HCT116 (cell line): ENCODE results near the gene ADARB2. TPM values are rescaled to one million over a fixed set of nuclear protein-coding genes. Genes with fewer than 3 reads are reported as not detected.
A peak's percentile ranks its signal among the peaks of the same experiment; 100 is the strongest.

Experiments
- ATAC-seq: fragments of 200-7000 bp; cut with Tn5 transposase; 2 replicates; pipeline ENCODE4 v1.9.1; 2020; ENCODE audit warnings: mild to moderate bottlenecking, moderate library complexity
- BruUV-seq: library from RNA; stranded (reverse); fragments of 400-500 nt; replicated peaks from 2 replicates; lab custom pipeline; 2021; lab: Mats Ljungman, UMichigan
- CTCF ChIA-PET: fragments of 300-600 bp; sonication (Branson Sonifier 250); formaldehyde crosslinking; loops from one replicate; lab custom pipeline; 2021; ENCODE audit warnings: antibody characterized with exemption; lab: Charles Lee
- POLR2A ChIA-PET: fragments of 300-600, 350-600 bp; sonication (Branson Sonifier 250); formaldehyde crosslinking; loops from one replicate; lab custom pipeline; 2021; ENCODE audit warnings: antibody characterized with exemption; lab: Charles Lee
- RAD21 ChIA-PET, 2 experiments: fragments of 300-600 bp; sonication (Branson Sonifier 250); formaldehyde crosslinking; loops; one replicate each; lab custom pipeline; 2023; ENCODE audit warnings: low total read pairs in 2 of 2; ENCODE audit not compliant: uncharacterized antibody in 2 of 2, unreplicated experiment in 2 of 2, low non-redundant PET in 1 of 2; lab: Charles Lee
- DNase-seq: peaks from one replicate; pipeline ENCODE4 v3.0.0-alpha.2; 2010; ENCODE audit warnings: low read depth, low spot score
- H2AFZ ChIP-seq: fragments of 200-600 bp; shearing (Covaris generic), sonication (generic); 2 replicates; pipeline ENCODE4 v1.6.1; 2017; ENCODE audit warnings: low read depth, mixed run types, mixed read lengths, antibody characterized with exemption, low read length; ENCODE audit not compliant: poor library complexity, severe bottlenecking
- H3K27ac ChIP-seq: 2 replicates; pipeline ENCODE4 v1.5.1; 2012; ENCODE audit warnings: low read depth, low read length
- H3K27me3 ChIP-seq: fragments of 200-600 bp; sonication (generic); 2 replicates; pipeline ENCODE4 v1.6.1; 2016; ENCODE audit warnings: mixed run types, low read length, mixed read lengths; ENCODE audit not compliant: insufficient read depth
- H3K36me3 ChIP-seq, 2 experiments: fragments of 200-500 bp in 1 of 2; fragments of 200-600 bp in 1 of 2; sonication (Bioruptor generic) in 1 of 2; sonication (generic) in 1 of 2; 2 replicates each; pipeline versions ENCODE4 v1.5.1 to v1.6.1; 2014 to 2016; ENCODE audit warnings: low read length in 2 of 2, inconsistent platforms in 1 of 2, mixed read lengths in 1 of 2, mixed run types in 1 of 2; ENCODE audit not compliant: insufficient read depth in 2 of 2, control insufficient read depth in 1 of 2
- H3K4me1 ChIP-seq, 2 experiments: fragments of 200-600 bp in 1 of 2; sonication (generic) in 1 of 2; 2 replicates each; pipeline versions ENCODE4 v1.5.1 to v1.6.1; 2012 to 2017; ENCODE audit warnings: low read length in 2 of 2, inconsistent platforms in 1 of 2, mild to moderate bottlenecking in 1 of 2, mixed read lengths in 1 of 2, mixed run types in 1 of 2, moderate library complexity in 1 of 2; ENCODE audit not compliant: insufficient read depth in 2 of 2, control insufficient read depth in 1 of 2
- H3K4me2 ChIP-seq: fragments of 200-600 bp; sonication (generic); 2 replicates; pipeline ENCODE4 v1.6.1; 2017; ENCODE audit warnings: mixed run types, low read length, mixed read lengths
- H3K4me3 ChIP-seq, 2 experiments: fragments of 200-600 bp in 1 of 2; sonication (generic) in 1 of 2; replicated peaks in 1 of 2; 2 replicates each; pipeline ENCODE4 v1.5.1; 2011 to 2016; ENCODE audit warnings: low read length in 2 of 2, control low read depth in 1 of 2, low read depth in 1 of 2, mild to moderate bottlenecking in 1 of 2, mixed read lengths in 1 of 2, mixed run types in 1 of 2
- H3K79me2 ChIP-seq: fragments of 200-600 bp; sonication (generic); 2 replicates; pipeline ENCODE4 v1.6.1; 2017; ENCODE audit warnings: mild to moderate bottlenecking, mixed run types, low read length, moderate library complexity, mixed read lengths; ENCODE audit not compliant: insufficient read depth
- H3K9ac ChIP-seq: fragments of 200-600 bp; sonication (generic); 2 replicates; pipeline ENCODE4 v1.6.1; 2016; ENCODE audit warnings: low read length, mixed read lengths
- H3K9me2 ChIP-seq: fragments of 200-600 bp; sonication (generic), shearing (Covaris generic); 2 replicates; pipeline ENCODE4 v1.6.1; 2017; ENCODE audit warnings: mixed run types, mild to moderate bottlenecking, moderate library complexity; ENCODE audit not compliant: insufficient read depth
- H3K9me3 ChIP-seq, 2 experiments: fragments of 200-500 bp in 1 of 2; fragments of 200-600 bp in 1 of 2; sonication (Bioruptor generic) in 1 of 2; sonication (generic) in 1 of 2; 2 replicates each; pipeline ENCODE4 v1.6.1; 2014 to 2017; ENCODE audit warnings: low read length in 2 of 2, mixed read lengths in 2 of 2, inconsistent platforms in 1 of 2, low read depth in 1 of 2, mild to moderate bottlenecking in 1 of 2, mixed run types in 1 of 2, moderate library complexity in 1 of 2; ENCODE audit not compliant: control insufficient read depth in 1 of 2, insufficient read depth in 1 of 2
- H4K20me1 ChIP-seq: fragments of 200-600 bp; sonication (generic), shearing (Covaris generic); 2 replicates; pipeline ENCODE4 v1.6.1; 2017; ENCODE audit warnings: mixed run types, mild to moderate bottlenecking, moderate library complexity; ENCODE audit not compliant: insufficient read depth
- CTCF ChIP-seq, 3 experiments: fragments of 200-600 bp in 1 of 3; sonication (generic) in 1 of 3; IDR thresholded peaks in 2 of 3; conservative IDR thresholded peaks in 1 of 3; 2 replicates each; pipeline ENCODE4 v1.5.1; 2012 to 2017; ENCODE audit warnings: low read depth in 2 of 3, low read length in 2 of 3, antibody characterized with exemption in 1 of 3, borderline replicate concordance in 1 of 3, control low read depth in 1 of 3, mild to moderate bottlenecking in 1 of 3, mixed read lengths in 1 of 3, mixed run types in 1 of 3, moderate library complexity in 1 of 3; ENCODE audit not compliant: insufficient read depth in 1 of 3
- ELF1 ChIP-seq: IDR thresholded peaks from 2 replicates; pipeline ENCODE4 v1.6.1; 2012; ENCODE audit warnings: low read depth, borderline replicate concordance
- REST ChIP-seq: IDR thresholded peaks from 2 replicates; pipeline ENCODE4 v1.6.1; 2012; ENCODE audit warnings: low read depth
- SIN3A ChIP-seq: IDR thresholded peaks from 2 replicates; pipeline ENCODE4 v1.6.1; 2012; ENCODE audit warnings: low read depth
- ZFX ChIP-seq: fragments of 450-650 bp; IDR thresholded peaks from 2 replicates; pipeline ENCODE4 v1.6.1; 2017
- intact Hi-C: fragments of 100-400 bp; cut with micrococcal nuclease; formaldehyde crosslinking; loops from 2 replicates; pipeline ENCODE4 v1.10.0; 2022
- total RNA-seq: library from RNA; stranded (reverse); gene quantifications from one replicate; pipeline ENCODE4 v1.2.1, GENCODE V29; 2021; ENCODE audit not compliant: unreplicated experiment

Gene ADARB2
- total RNA-seq, 1 experiment from 2014 or later = not detected

- CTCF ChIA-PET = no interaction called here
- Histone ChIP-seq H3K36me3 (no peaks in the 10 kb centered on the region), H3K9ac (no peak overlapping the region), H3K4me3 (no peak overlapping the region)
- no peak for TF ChIP-seq REST
- no peak for TF ChIP-seq SIN3A
- TF ChIP-seq ZFX = no peak
- TF ChIP-seq ELF1 = no peak
- TF ChIP-seq, all 23 proteins: peak for 0
- no peak overlapping the region for H3K4me2 ChIP-seq
- ChIA-PET RAD21 (no interaction called here), POLR2A (no interaction called here)
- ATAC-seq (no peak), DNase-seq (no peak)
- H3K79me2 ChIP-seq = no peaks in the 10 kb centered on the region
- no peaks in the 10 kb centered on the region for H3K4me1 ChIP-seq
- no TSS peak for BruUV-seq
- H3K9me2 ChIP-seq = no peaks in the 10 kb centered on the region
- H2AFZ ChIP-seq = no peak overlapping the region
- no peak overlapping the region for H3K27ac ChIP-seq
- intact Hi-C loops = no loop called here
- no peaks in the 10 kb centered on the region for H3K9me3 ChIP-seq
- H3K27me3 ChIP-seq = peaks cover 23% of the 10 kb centered on the region
- no peaks in the 10 kb centered on the region for H4K20me1 ChIP-seq
Observed at GRCh38 chr10:1373287-1373686, 364.0 kb downstream of the ADARB2 start.

- H3K9me2 ChIP-seq = no peaks in the 10 kb centered on the region
- CTCF ChIA-PET = no interaction called here
Observed at GRCh38 chr10:1372212-1372611, 365.1 kb downstream of the ADARB2 start.

More at GRCh38 chr10:1372212-1372611, 365.1 kb downstream of the ADARB2 start:
- Histone ChIP-seq H3K9ac (no peak overlapping the region), H4K20me1 (no peaks in the 10 kb centered on the region), H3K4me2 (no peak overlapping the region), H3K79me2 (no peaks in the 10 kb centered on the region), H3K9me3 (no peaks in the 10 kb centered on the region)
- ChIA-PET RAD21 (no interaction called here), POLR2A (no interaction called here)
- no peak for DNase-seq
- intact Hi-C loops = no loop called here
- TF ChIP-seq CTCF (IDR thresholded peaks at IDR 0.05 in 2 of 3, conservative IDR thresholded peaks at IDR 0.05 in 1 of 3; ENCODE audit: borderline replicate concordance in 1 of 3, insufficient read depth in 1 of 3, low read depth in 2 of 3, low read length in 2 of 3) = peak; percentile 5 to 32 (median 28); a peak in 3 of 6 replicates
- no peak for TF ChIP-seq ZFX
- TF ChIP-seq, all 23 proteins: peak for 1
- Histone ChIP-seq H2AFZ (no peak overlapping the region), H3K36me3 (no peaks in the 10 kb centered on the region), H3K4me1 (no peaks in the 10 kb centered on the region), H3K27ac (no peak overlapping the region), H3K4me3 (no peak overlapping the region), H3K27me3 (peaks cover 16% of the 10 kb centered on the region; the same call in 1 of the 2 replicates)
- no TSS peak for BruUV-seq
- ATAC-seq = peak; percentile 33; the same call in 1 of the 2 replicates
